ENCODE results near the gene CREB3L4.
"Not testable (repeated sequence)": the region's sequence is repeated elsewhere in the genome, so short reads cannot be mapped to it uniquely, and the experiment has no call there.

Gene CREB3L4

GRCh38 chr1:154000420-154000819, 32.7 kb downstream of the CREB3L4 start:
- no peak overlapping the region for H3K4me3 ChIP-seq (ENCODE audit: low read depth, low read length)
- no peak for DNase-seq (ENCODE audit: low read depth)
- no peak for TF ChIP-seq CTCF (IDR thresholded peaks at IDR 0.05; ENCODE audit: control insufficient read depth, extremely low read depth, insufficient read depth)

GRCh38 chr1:154006136-154006535, 38.4 kb downstream of the CREB3L4 start:
- no peak overlapping the region for H3K4me3 ChIP-seq (ENCODE audit: low read depth, low read length)
- no peak for DNase-seq (ENCODE audit: low read depth)
- no peak for TF ChIP-seq CTCF (IDR thresholded peaks at IDR 0.05; ENCODE audit: control insufficient read depth, extremely low read depth, insufficient read depth)

- no peak for TF ChIP-seq CTCF (IDR thresholded peaks at IDR 0.05; ENCODE audit: control insufficient read depth, extremely low read depth, insufficient read depth)
- no peak for DNase-seq (ENCODE audit: low read depth)
- no peak overlapping the region for H3K4me3 ChIP-seq (ENCODE audit: low read depth, low read length)
Observed at GRCh38 chr1:154012129-154012528, 44.4 kb downstream of the CREB3L4 start.

- not testable (repeated sequence) for DNase-seq (ENCODE audit: low read depth); H3K4me3 ChIP-seq (ENCODE audit: low read depth, low read length)
Observed at GRCh38 chr1:154012543-154012942, 44.8 kb downstream of the CREB3L4 start.

GRCh38 chr1:154014154-154014907, 46.6 kb downstream of the CREB3L4 start:
- H3K4me3 ChIP-seq (ENCODE audit: low read depth, low read length) = no peak overlapping the region
- no peak for TF ChIP-seq CTCF (IDR thresholded peaks at IDR 0.05; ENCODE audit: control insufficient read depth, extremely low read depth, insufficient read depth)
- no peak for DNase-seq (ENCODE audit: low read depth)

- no peak overlapping the region for H3K4me3 ChIP-seq (ENCODE audit: low read depth, low read length)
- DNase-seq (ENCODE audit: low read depth) = no peak
- TF ChIP-seq CTCF (IDR thresholded peaks at IDR 0.05; ENCODE audit: control insufficient read depth, extremely low read depth, insufficient read depth) = no peak
Observed at GRCh38 chr1:154019269-154019668, 51.6 kb downstream of the CREB3L4 start.

GRCh38 chr1:154019940-154020339, 52.2 kb downstream of the CREB3L4 start:
- no peak for TF ChIP-seq CTCF (IDR thresholded peaks at IDR 0.05; ENCODE audit: control insufficient read depth, extremely low read depth, insufficient read depth)
- no peak overlapping the region for H3K4me3 ChIP-seq (ENCODE audit: low read depth, low read length)

More at GRCh38 chr1:154019940-154020339, 52.2 kb downstream of the CREB3L4 start:
- DNase-seq (ENCODE audit: low read depth) = no peak

Measured in LNCaP clone FGC (cell line).